ENCODE results near the gene KRTAP12-1.

- TF ChIP-seq CTCF (IDR thresholded peaks at IDR 0.05) (no peak), POLR2A (IDR thresholded peaks at IDR 0.05) (no peak)
These were observed 36.6 kb upstream of the KRTAP12-1 start for GRCh38 chr21:44718571-44718970.

Data from tibial nerve (tissue), 3 donors.